Thyroid gland (tissue), 4 donors: ENCODE results near the gene CYBA. TPM values are rescaled to one million over a fixed set of nuclear protein-coding genes. Genes with fewer than 3 reads are reported as not detected.

ENCODE experiments used
- DNase-seq, 2 donors: peaks; one replicate each; pipeline ENCODE4 v3.0.0-alpha.2; 2019
- H3K27ac ChIP-seq, 3 donors: fragments of 200-600 bp; sonication (generic); 1 replicate in 2 of 3; 2 replicates in 1 of 3; pipeline ENCODE4 v1.5.1; 2016 to 2019; ENCODE audit warnings: mild to moderate bottlenecking in 1 of 3, moderate library complexity in 1 of 3
- H3K27me3 ChIP-seq: fragments of 200-600 bp; sonication (generic); one replicate; pipeline ENCODE4 v1.5.1; 2019
- H3K36me3 ChIP-seq, 2 donors: fragments of 200-600 bp; sonication (generic); one replicate each; pipeline ENCODE4 v1.5.1; 2016 to 2019
- H3K4me1 ChIP-seq, 2 donors: fragments of 200-600 bp; sonication (generic); one replicate each; pipeline ENCODE4 v1.5.1; 2017 to 2019
- H3K4me3 ChIP-seq, 3 donors: fragments of 200-600 bp; sonication (generic); replicated peaks in 1 of 3; 1 replicate in 2 of 3; 2 replicates in 1 of 3; pipeline ENCODE4 v1.5.1; 2016; ENCODE audit warnings: mild to moderate bottlenecking in 1 of 3
- H3K9me3 ChIP-seq: fragments of 200-600 bp; sonication (generic); one replicate; pipeline ENCODE4 v1.5.1; 2017
- POLR2A ChIP-seq, 2 donors: fragments of 450-650 bp; IDR thresholded peaks; one replicate each; pipeline ENCODE4 v1.6.1; 2017; ENCODE audit warnings: antibody characterized with exemption in 2 of 2, mild to moderate bottlenecking in 2 of 2, moderate library complexity in 1 of 2
- WGBS, 2 donors: methylation state at CpG; one replicate each; pipeline ENCODE4 v1.1.5; 2017; 5-methylcytosine and 5-hydroxymethylcytosine counted together
- intact Hi-C: fragments of 100-400 bp; cut with DNase I; formaldehyde crosslinking; loops from one replicate; pipeline ENCODE4 v1.15.1; 2023
- total RNA-seq, 4 donors: library from RNA; depleted of rRNA; stranded (reverse); fragments of >200 nt; gene quantifications; one replicate each; pipeline ENCODE4 v1.2.3, GENCODE V29; 2016
- TF ChIP-seq, protein P1 (sequence below), 6 experiments: fragments of 200-600 bp in 3 of 6; fragments of 450-650 bp in 3 of 6; sonication (generic) in 3 of 6; IDR thresholded peaks; one replicate each; pipeline ENCODE4 v1.5.1; 2016 to 2019; ENCODE audit warnings: antibody characterized with exemption in 6 of 6, mild to moderate bottlenecking in 2 of 6, inconsistent platforms in 1 of 6, moderate library complexity in 1 of 6

Gene CYBA
- total RNA-seq, 4 donors from 2014 or later: 199 to 475 (median 339) TPM

DNA sequence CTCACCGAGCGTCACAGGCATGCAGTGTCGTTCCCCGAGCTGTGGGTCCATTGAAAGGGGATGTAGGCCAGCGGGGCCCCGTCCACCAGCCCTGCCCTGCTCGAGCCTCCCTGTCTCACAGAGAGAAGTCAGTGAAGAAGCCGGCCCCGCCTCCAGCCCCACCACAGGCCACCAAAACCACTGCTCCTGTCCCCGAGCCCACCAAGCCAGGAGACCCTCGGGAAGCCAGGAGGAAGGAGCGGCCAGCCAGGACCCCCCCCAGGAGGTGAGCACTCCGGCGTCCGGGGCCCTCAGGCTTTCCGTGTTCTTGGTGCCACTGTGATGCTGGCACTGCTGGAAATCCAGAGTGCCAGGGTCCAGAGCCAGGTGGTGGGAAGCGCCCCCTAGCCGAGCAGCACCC lies 26.4 kb downstream of the CYBA start:
- TF ChIP-seq, protein P1, sequence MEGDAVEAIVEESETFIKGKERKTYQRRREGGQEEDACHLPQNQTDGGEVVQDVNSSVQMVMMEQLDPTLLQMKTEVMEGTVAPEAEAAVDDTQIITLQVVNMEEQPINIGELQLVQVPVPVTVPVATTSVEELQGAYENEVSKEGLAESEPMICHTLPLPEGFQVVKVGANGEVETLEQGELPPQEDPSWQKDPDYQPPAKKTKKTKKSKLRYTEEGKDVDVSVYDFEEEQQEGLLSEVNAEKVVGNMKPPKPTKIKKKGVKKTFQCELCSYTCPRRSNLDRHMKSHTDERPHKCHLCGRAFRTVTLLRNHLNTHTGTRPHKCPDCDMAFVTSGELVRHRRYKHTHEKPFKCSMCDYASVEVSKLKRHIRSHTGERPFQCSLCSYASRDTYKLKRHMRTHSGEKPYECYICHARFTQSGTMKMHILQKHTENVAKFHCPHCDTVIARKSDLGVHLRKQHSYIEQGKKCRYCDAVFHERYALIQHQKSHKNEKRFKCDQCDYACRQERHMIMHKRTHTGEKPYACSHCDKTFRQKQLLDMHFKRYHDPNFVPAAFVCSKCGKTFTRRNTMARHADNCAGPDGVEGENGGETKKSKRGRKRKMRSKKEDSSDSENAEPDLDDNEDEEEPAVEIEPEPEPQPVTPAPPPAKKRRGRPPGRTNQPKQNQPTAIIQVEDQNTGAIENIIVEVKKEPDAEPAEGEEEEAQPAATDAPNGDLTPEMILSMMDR (IDR thresholded peaks at IDR 0.05): no peak
- no peak for TF ChIP-seq POLR2A (IDR thresholded peaks at IDR 0.05)
- Histone ChIP-seq H3K27ac (no peak overlapping the region), H3K4me1 (no peaks in the 10 kb centered on the region), H3K4me3 (no peak overlapping the region), H3K36me3 (peaks cover 34 to 40% of the 10 kb centered on the region in 2 donors), H3K9me3 (no peaks in the 10 kb centered on the region), H3K27me3 (no peaks in the 10 kb centered on the region)
- intact Hi-C loops: no loop called here
- DNase-seq: no peak
- WGBS, 2 donors: 95 to 97% methylated on average over 9 to 13 of the region's 18 CpGs

DNA sequence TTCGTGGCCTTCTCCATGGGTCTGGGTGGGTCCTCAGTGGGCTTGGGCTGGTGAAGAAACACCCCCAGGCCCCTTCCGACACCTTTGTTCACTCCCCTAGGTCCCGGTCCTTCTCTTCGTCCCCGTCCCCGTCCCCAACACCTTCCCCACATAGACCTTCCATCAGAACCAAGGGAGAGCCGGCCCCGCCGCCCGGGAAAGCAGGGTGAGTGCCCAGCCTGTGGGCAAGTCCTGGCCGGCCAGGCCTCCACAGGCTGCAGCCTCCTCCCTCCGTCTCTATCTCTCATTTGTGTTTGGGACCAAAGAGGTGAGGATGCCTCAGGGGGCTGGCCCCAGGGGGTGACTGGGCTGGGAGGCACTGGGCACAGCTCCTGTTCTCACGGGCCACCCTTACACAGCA lies 27.0 kb downstream of the CYBA start:
- no peak for DNase-seq
- Histone ChIP-seq H3K27me3 (no peaks in the 10 kb centered on the region), H3K36me3 (peaks cover 34 to 39% of the 10 kb centered on the region in 2 donors), H3K4me1 (no peaks in the 10 kb centered on the region), H3K9me3 (no peaks in the 10 kb centered on the region), H3K4me3 (no peak overlapping the region), H3K27ac (no peak overlapping the region)
- intact Hi-C loops: no loop called here
- no peak for TF ChIP-seq POLR2A (IDR thresholded peaks at IDR 0.05)
- TF ChIP-seq, protein P1 (IDR thresholded peaks at IDR 0.05): no peak
- 93 to 96% methylated on average over 12 of the region's 13 CpGs for WGBS, 2 donors

DNA sequence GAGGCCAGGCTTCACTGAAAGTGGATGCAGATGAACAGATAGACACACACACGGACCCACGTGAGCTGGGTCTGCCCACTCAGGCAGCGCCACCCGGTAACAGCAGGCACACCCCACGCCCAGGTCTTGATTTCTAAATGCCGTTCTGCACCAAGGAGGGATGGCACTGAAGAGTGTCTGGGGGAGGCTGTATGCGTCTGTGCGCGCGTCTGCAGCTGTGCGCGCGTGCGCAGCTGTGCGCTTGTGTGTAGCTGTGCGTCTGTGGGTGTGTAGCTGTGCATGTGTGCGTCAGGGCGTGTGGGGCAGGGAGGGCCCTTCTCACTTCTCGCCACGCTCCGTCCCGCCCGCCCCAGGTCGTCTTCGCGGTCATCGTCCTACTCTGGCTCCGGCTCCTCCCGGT lies 28.0 kb downstream of the CYBA start:
- H3K4me1 ChIP-seq: no peaks in the 10 kb centered on the region
- peaks cover 34 to 38% of the 10 kb centered on the region in 2 donors for H3K36me3 ChIP-seq
- intact Hi-C loops: no loop called here
- no peak overlapping the region for H3K27ac ChIP-seq
- H3K27me3 ChIP-seq: no peaks in the 10 kb centered on the region
- TF ChIP-seq POLR2A (IDR thresholded peaks at IDR 0.05): no peak
- TF ChIP-seq, protein P1 (IDR thresholded peaks at IDR 0.05): no peak
- no peak for DNase-seq
- H3K4me3 ChIP-seq: no peak overlapping the region
- 95 to 98% methylated on average over 29 of the region's 29 CpGs for WGBS, 2 donors
- H3K9me3 ChIP-seq: no peaks in the 10 kb centered on the region

DNA sequence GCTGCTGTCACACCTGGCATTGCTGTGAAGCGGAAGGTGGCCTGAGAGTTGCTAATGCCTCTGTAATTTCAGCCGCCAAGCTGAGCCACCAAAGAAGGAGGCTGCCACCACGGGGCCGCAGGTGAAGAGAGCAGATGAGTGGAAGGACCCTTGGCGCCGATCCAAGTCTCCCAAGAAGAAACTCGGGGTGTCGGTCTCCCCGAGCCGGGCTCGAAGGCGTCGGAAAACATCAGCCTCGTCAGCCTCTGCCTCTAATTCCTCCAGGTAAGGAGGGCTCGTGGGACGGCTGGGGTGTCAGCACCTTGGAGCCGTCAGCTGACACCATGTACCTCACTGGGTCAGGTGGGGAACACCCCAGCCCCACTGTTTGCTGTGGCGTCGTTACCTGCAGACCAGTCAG lies 28.7 kb downstream of the CYBA start:
- Histone ChIP-seq H3K4me3 (no peak overlapping the region), H3K27me3 (no peaks in the 10 kb centered on the region), H3K36me3 (peaks cover 34 to 35% of the 10 kb centered on the region in 2 donors), H3K27ac (no peak overlapping the region), H3K4me1 (no peaks in the 10 kb centered on the region), H3K9me3 (no peaks in the 10 kb centered on the region)
- DNase-seq: no peak
- intact Hi-C loops: no loop called here
- TF ChIP-seq, protein P1 (IDR thresholded peaks at IDR 0.05): no peak
- TF ChIP-seq POLR2A (IDR thresholded peaks at IDR 0.05): no peak
- 92 to 94% methylated on average over 19 of the region's 19 CpGs for WGBS, 2 donors

DNA sequence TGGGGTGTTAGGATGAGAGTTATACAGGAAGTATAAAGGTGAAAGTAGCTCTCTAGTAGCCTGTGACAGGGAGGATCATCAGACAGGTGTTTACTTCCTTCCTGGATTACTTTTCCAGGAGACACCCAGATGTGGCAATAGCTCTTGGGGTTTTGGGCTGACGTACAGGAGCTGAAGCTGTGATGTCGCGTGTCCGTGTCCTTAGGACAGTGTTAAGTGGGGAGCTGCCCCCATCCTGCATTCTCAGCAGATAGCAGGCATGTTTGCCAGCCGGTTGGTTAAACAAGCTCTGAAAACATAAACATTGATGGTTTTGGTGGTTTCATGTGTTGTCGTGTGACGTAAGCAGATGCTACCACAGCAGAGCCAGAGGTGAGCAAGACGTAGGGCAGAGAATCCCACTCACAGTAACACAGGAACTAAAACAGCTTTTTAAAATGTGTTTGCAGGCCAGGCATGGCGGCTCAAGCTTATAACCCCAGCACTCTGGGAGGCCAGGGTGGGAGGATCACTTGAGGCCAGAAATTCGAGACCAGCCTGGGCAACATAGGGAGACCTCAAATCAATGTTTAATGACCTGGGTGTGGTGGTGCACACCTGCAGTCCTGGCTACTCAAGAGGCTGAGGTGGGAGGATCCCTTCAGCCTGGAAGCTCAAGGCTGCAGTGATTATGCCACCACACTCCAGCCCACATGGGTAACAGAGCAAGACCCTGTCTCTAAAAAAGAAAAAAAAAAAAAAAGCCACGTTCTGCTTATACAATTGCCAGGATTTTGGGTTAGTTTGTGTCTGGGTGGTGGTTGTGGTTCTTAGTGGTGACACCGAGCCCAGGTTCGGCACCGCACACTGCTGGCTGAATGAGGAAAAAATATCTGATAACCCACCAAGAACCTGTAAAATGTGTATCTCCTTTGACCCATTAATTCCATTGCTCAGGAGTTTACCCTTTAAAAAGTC lies 30.7 kb downstream of the CYBA start:
- DNase-seq: no peak
- H3K36me3 ChIP-seq: peaks cover 31 to 33% of the 10 kb centered on the region in 2 donors
- H3K4me3 ChIP-seq: no peak overlapping the region
- H3K27ac ChIP-seq: no peak overlapping the region
- intact Hi-C loops: no loop called here
- H3K27me3 ChIP-seq: no peaks in the 10 kb centered on the region
- no peaks in the 10 kb centered on the region for H3K9me3 ChIP-seq
- H3K4me1 ChIP-seq: peaks cover 0 to 12% of the 10 kb centered on the region in 2 donors
- TF ChIP-seq POLR2A (IDR thresholded peaks at IDR 0.05): no peak
- TF ChIP-seq, protein P1 (IDR thresholded peaks at IDR 0.05): no peak
- 85 to 96% methylated on average over 14 of the region's 14 CpGs for WGBS, 2 donors
